SK-N-MC (cell line): ENCODE measurements around the gene TPRKB.
A peak's percentile ranks its signal among the peaks of the same experiment; 100 is the strongest.
"Not testable (repeated sequence)": the region's sequence is repeated elsewhere in the genome, so short reads cannot be mapped to it uniquely, and the experiment has no call there.

Experiments used
- DNase-seq: peaks from one replicate; pipeline ENCODE4 v3.0.0-alpha.2; 2011; ENCODE audit warnings: low read depth, low spot score
- H3K27ac ChIP-seq: fragments of 200-600 bp; sonication (generic); 2 replicates; pipeline ENCODE4 v1.5.1; 2016; ENCODE audit warnings: mixed run types
- H3K36me3 ChIP-seq: fragments of 200-600 bp; sonication (generic); 2 replicates; pipeline ENCODE4 v1.6.1; 2017; ENCODE audit warnings: antibody characterized with exemption, low read length, mixed read lengths; ENCODE audit not compliant: insufficient read depth
- H3K4me3 ChIP-seq: fragments of 200-600 bp; sonication (generic); 2 replicates; pipeline ENCODE4 v1.5.1; 2016
- H3K9ac ChIP-seq: fragments of 200-600 bp; sonication (generic); 2 replicates; pipeline ENCODE4 v1.8.0; 2017; ENCODE audit warnings: mixed run types, mixed read lengths; ENCODE audit not compliant: insufficient read length
- H3K9me3 ChIP-seq: fragments of 200-600 bp; sonication (generic); 2 replicates; pipeline ENCODE4 v1.6.1; 2017; ENCODE audit warnings: low read depth, mild to moderate bottlenecking, antibody characterized with exemption, low read length, moderate library complexity, mixed read lengths
- EZH2 ChIP-seq: fragments of 200-600 bp; sonication (generic); IDR thresholded peaks from one replicate; pipeline ENCODE4 v1.6.1; 2017; ENCODE audit warnings: antibody characterized with exemption
- FOXP2 ChIP-seq: optimal IDR thresholded peaks from 2 replicates; pipeline ENCODE3; 2011; ENCODE audit warnings: mild to moderate bottlenecking, moderate library complexity; ENCODE audit not compliant: insufficient read depth; ENCODE audit errors: extremely low read length, control extremely low read depth
- POLR2AphosphoS5 ChIP-seq: IDR thresholded peaks from 2 replicates; pipeline ENCODE4 v1.6.1; 2012; ENCODE audit warnings: mild to moderate bottlenecking, low read depth, low read length, borderline replicate concordance

Gene TPRKB

DNA sequence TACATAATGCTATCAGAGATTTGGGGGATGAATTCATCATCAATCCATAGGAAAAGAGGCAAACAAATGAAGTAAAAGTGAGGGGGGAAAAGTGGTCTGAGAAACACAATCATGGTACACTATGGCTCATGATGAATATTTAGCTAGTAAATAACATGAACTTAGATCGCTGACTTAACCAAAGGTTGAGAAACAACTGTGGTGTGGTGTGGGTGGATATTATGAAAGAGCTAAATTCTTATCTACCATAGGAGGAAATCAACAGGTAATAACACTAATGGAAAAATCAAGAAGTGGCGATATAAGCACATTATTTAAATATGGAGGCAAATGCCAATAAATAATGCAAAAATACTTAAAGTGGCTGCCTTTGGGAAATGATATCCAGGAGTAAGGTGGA is 12.2 kb upstream of the TPRKB start:
- H3K27ac ChIP-seq: no peak overlapping the region
- no peak for DNase-seq
- H3K9me3 ChIP-seq: no peaks in the 10 kb centered on the region
- no peak overlapping the region for H3K4me3 ChIP-seq
- no peak for TF ChIP-seq FOXP2
- no peak for TF ChIP-seq POLR2AphosphoS5
- TF ChIP-seq EZH2: no peak
- H3K9ac ChIP-seq: no peak overlapping the region
- peaks cover 10% of the 10 kb centered on the region; the same call in 1 of the 2 replicates for H3K36me3 ChIP-seq

DNA sequence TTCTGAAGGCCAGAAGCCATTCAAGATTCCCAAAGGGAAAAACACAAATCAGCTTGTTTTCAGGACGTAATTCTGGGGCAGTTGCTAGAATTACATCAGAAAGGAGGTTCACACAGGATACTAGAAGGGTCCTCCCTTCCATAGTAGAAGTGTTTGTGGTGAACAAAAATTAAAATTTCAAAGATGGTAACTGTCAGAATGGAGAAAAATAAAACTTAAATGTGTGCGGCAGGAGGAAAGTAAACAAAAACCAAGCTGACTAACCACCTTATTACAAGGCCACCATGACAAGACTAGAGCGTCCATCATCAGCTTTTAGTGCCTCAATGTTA is 9.7 kb upstream of the TPRKB start:
- Histone ChIP-seq H3K4me3 (no peak overlapping the region), H3K36me3 (peaks cover 10% of the 10 kb centered on the region; the same call in 1 of the 2 replicates), H3K27ac (no peak overlapping the region), H3K9ac (no peak overlapping the region), H3K9me3 (no peaks in the 10 kb centered on the region)
- no peak for TF ChIP-seq POLR2AphosphoS5
- TF ChIP-seq FOXP2: no peak
- DNase-seq: no peak

DNA sequence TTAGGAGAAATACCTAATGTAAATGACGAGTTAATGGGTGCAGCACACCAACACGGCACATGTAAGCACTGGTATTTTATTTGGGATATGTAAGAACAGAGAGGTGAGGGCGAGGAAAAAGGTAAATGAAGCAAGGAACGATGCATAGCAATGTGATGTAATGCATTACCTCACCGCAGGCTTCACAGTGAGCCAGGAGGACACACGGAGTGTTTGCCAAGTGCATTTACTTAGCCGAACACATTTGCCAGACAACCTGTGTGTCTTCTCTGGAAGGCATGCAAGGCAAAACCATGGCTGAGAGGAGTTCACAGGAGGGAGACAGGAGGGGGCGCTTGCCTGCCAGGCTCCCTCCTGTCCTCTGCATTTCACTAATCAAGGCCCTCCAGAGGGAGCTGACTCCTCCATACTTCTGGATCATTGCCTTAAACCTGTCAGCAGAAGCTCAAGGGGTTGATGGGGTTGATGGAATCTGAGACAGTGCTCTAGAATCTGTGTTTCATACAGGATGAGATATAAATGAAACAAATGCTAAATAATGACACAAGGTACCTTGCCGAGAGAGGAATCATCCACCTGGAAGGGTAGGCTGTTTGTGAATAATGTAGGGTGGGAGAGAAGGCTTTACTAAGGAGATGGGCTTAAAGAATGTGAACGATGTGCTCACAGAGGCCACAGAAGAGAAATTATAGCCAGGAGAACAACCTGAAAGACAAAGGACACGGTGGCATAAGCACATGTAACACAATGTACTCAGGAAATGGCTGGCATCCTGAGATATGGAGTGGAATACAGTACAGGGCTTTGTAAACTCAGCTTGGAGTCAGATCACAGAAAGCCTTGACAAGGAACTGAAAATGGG is 9.1 kb upstream of the TPRKB start:
- Histone ChIP-seq H3K9me3 (no peaks in the 10 kb centered on the region), H3K36me3 (peaks cover 10% of the 10 kb centered on the region; the same call in 1 of the 2 replicates), H3K9ac (no peak overlapping the region), H3K27ac (no peak overlapping the region), H3K4me3 (no peak overlapping the region)
- no peak for DNase-seq
- TF ChIP-seq POLR2AphosphoS5 (no peak), EZH2 (no peak), FOXP2 (no peak)

DNA sequence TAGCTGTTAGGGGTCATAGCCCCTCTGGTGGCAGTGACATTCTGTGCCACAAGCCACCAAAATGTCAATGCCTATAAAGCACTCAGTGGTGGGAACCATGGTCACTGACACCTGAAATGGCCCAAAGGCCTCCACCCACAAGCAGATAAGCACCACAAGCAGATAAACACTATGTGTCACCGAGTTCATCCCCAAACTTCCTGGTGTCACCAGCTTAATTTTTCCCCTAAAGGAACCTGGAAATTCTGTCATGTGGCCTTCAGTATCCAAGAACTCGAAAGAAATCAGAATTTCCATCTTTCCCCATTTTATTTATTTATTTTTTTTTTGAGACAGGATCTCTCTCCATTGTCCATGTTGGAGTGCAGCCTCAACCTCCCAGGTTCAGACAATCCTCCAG is 3.6 kb upstream of the TPRKB start:
- TF ChIP-seq FOXP2 (no peak), EZH2 (no peak)

DNA sequence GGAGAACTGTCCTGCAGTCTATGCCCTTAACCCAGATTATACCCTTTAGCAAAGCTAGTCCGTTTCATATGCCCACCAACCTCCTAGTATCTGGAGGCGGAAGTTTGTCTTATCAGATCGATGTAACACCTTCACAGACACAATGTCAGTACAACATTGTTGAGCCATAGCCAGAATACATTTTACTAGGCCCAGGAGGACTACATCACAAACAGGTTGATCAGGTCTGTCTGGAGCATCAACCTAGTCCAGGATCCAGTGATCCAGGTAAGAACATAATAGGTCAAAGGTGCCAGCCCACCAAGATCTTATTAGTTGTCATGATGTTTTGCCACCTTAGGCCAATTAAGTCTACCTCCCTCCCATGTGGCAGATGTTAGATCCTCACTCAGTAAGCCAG is 2.0 kb upstream of the TPRKB start:
- H3K9ac ChIP-seq: no peak overlapping the region
- peaks cover 6% of the 10 kb centered on the region for H3K36me3 ChIP-seq
- TF ChIP-seq FOXP2: no peak
- TF ChIP-seq EZH2: no peak
- TF ChIP-seq POLR2AphosphoS5: no peak
- H3K9me3 ChIP-seq: no peaks in the 10 kb centered on the region
- no peak overlapping the region for H3K27ac ChIP-seq
- no peak for DNase-seq
- no peak overlapping the region for H3K4me3 ChIP-seq

More for the DNA sequence above, 3.6 kb upstream of the TPRKB start:
- Histone ChIP-seq H3K27ac (no peak overlapping the region), H3K9me3 (no peaks in the 10 kb centered on the region), H3K4me3 (no peak overlapping the region), H3K9ac (no peak overlapping the region), H3K36me3 (no peaks in the 10 kb centered on the region; the same call in 1 of the 2 replicates)
- DNase-seq: no peak

DNA sequence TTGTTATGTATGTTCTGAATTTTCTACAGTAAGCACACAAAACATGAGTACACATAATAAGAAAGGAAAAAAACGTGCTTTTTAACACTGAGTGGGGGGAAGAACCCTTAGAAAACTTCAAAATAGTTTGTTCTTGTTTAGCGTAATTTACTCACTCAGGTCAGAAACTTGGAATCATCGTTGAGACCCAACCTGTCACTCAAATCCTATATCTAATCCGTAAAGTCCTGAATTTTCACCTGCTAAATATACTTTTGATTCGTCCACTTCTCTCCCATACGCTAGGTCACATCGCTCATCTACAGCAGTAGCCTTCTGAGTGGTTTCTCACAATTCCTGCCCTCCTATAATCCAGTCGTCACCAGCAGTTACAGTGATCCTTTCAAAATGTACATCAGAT is 767 bp downstream of the TPRKB start:
- TF ChIP-seq FOXP2: no peak
- TF ChIP-seq POLR2AphosphoS5: no peak
- TF ChIP-seq EZH2: no peak
- peak overlapping the region; percentile 98 for H3K4me3 ChIP-seq
- H3K36me3 ChIP-seq: peaks cover 29% of the 10 kb centered on the region
- H3K27ac ChIP-seq: no peak overlapping the region
- peak overlapping the region; percentile 99 for H3K9ac ChIP-seq
- DNase-seq: no peak
- no peaks in the 10 kb centered on the region for H3K9me3 ChIP-seq

DNA sequence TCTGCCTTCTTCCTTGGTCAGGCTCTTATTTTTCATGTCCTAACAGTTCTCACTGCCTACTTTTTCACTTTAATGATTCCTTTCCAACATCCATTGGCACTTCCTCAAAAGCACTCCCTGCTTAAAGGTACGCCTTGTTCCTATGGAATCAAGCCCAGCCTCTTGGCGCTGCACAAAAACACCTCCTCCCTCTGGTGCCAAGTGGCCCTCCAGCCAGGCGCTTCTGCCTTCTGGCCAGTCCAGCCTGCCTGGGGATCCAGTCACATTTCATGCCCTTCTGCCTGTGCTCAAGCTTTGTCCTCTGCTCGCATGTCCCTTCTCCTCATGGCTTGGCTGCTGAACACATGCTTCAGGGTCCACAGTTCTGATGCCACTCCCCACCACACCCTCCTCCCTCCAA is 6.3 kb downstream of the TPRKB start:
- TF ChIP-seq FOXP2: no peak
- no peak for TF ChIP-seq POLR2AphosphoS5
- TF ChIP-seq EZH2: no peak

DNA sequence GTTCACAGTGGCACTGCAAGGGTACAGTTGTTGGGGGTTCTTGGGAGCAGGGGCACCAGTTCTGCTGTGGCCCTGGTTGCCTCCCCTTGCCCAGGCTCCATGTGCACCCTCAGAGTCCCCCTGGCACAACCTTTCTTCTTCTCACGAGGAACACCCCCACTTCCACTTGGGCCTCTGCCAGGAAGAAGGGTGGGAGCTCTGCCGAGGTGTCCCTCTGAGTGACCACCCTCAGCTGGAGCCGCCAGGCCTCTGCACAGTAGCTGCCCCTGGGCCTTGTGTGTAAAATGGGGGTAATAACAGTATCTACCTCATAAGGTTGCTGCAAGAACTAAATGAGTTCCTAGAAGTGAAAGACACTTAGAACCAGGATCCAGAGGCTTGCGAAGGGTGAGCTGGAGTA is 8.4 kb downstream of the TPRKB start:
- no peak overlapping the region for H3K4me3 ChIP-seq
- no peak overlapping the region for H3K9ac ChIP-seq
- peaks cover 38% of the 10 kb centered on the region for H3K36me3 ChIP-seq
- no peak overlapping the region for H3K27ac ChIP-seq
- no peak for DNase-seq
- H3K9me3 ChIP-seq: no peaks in the 10 kb centered on the region
- TF ChIP-seq POLR2AphosphoS5 (no peak), FOXP2 (no peak), EZH2 (no peak)

More for the DNA sequence above, 6.3 kb downstream of the TPRKB start:
- DNase-seq: no peak
- no peak overlapping the region for H3K4me3 ChIP-seq
- no peak overlapping the region for H3K27ac ChIP-seq
- peaks cover 44% of the 10 kb centered on the region for H3K36me3 ChIP-seq
- no peaks in the 10 kb centered on the region for H3K9me3 ChIP-seq
- no peak overlapping the region for H3K9ac ChIP-seq

DNA sequence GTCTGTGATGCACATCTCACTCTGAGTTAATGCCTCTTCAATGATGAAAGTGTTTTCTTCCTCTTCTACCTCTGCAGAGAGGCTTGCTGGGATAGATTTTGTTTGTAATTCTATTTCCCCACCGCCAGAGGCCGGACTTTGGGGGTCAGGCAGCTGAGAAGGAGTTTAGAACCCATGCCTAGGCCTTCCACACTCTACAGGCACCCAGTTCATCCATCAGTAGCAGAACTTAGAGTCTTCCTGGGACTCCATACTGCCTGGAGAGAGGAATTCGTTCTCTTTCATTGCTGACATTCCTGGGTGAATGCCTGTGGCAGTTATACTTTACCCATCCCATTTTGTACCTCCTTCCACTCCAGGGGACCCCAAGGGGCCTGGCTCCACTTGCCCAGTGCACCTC is 9.1 kb downstream of the TPRKB start:
- H3K9me3 ChIP-seq: no peaks in the 10 kb centered on the region
- no peak for DNase-seq
- H3K4me3 ChIP-seq: no peak overlapping the region
- H3K36me3 ChIP-seq: peaks cover 32% of the 10 kb centered on the region
- H3K9ac ChIP-seq: no peak overlapping the region
- no peak for TF ChIP-seq EZH2
- no peak for TF ChIP-seq POLR2AphosphoS5
- no peak for TF ChIP-seq FOXP2
- H3K27ac ChIP-seq: no peak overlapping the region

DNA sequence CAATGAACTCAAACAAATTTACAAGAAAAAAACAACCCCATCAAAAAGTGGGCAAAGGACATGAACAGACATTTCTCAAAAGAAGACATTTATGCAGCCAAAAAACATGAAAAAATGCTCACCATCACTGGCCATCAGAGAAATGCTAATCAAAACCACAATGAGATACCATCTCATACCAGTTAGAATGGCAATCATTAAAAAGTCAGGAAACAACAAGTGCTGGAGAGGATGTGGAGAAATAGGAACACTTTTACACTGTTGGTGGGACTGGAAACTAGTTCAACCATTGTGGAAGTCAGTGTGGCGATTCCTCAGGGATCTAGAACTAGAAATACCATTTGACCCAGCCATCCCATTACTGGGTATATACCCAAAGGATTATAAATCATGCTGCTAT is 10.5 kb downstream of the TPRKB start:
- DNase-seq, H3K4me3 ChIP-seq, H3K27ac ChIP-seq, H3K9ac ChIP-seq, H3K9me3 ChIP-seq: not testable (repeated sequence)
- H3K36me3 ChIP-seq: peaks cover 18% of the 10 kb centered on the region
